Activated CD8-positive, alpha-beta memory T cell treated with anti-CD3 and anti-CD28 coated beads, Interleukin-2, amount 10 ng/mL, durations not matched to agents 7 days and 5 days (primary cell): ENCODE results near the gene RERE. TPM values are rescaled to one million over a fixed set of nuclear protein-coding genes. Genes with fewer than 3 reads are reported as not detected.
"Not testable (repeated sequence)": the region's sequence is repeated elsewhere in the genome, so short reads cannot be mapped to it uniquely, and the experiment has no call there.

Source experiments
- ATAC-seq: fragments of 150-1000 bp; cut with Tn5 transposase; one replicate; pipeline ENCODE4 v1.10.0; 2021; ENCODE audit warnings: moderate library complexity
- CTCF ChIA-PET: fragments of 350-600 bp; sonication (Branson Sonifier 250); formaldehyde crosslinking; loops from one replicate; lab custom pipeline; 2021; ENCODE audit warnings: antibody characterized with exemption; lab: Charles Lee
- DNase-seq: peaks from one replicate; pipeline ENCODE4 v3.0.0-alpha.2; 2020
- H3K27ac Mint-ChIP-seq: one replicate; pipeline ENCODE4 v1.8.0; 2021; ENCODE audit warnings: mild to moderate bottlenecking, mixed read lengths
- H3K27me3 Mint-ChIP-seq: one replicate; pipeline ENCODE4 v1.8.0; 2021; ENCODE audit warnings: mixed read lengths
- H3K36me3 Mint-ChIP-seq: one replicate; pipeline ENCODE4 v1.8.0; 2021; ENCODE audit warnings: mild to moderate bottlenecking, mixed read lengths
- H3K4me1 Mint-ChIP-seq: one replicate; pipeline ENCODE4 v1.8.0; 2021; ENCODE audit warnings: mixed read lengths
- H3K4me3 Mint-ChIP-seq: one replicate; pipeline ENCODE4 v1.8.0; 2021; ENCODE audit warnings: mild to moderate bottlenecking, moderate library complexity, mixed read lengths
- H3K9me3 Mint-ChIP-seq: one replicate; pipeline ENCODE4 v1.8.0; 2022; ENCODE audit warnings: low read depth, mixed read lengths
- total RNA-seq, 2 experiments: library from RNA; stranded (reverse); gene quantifications; one replicate each; pipeline ENCODE4 v1.2.3, GENCODE V29; 2021

RERE gene
- total RNA-seq, 2 experiments from 2014 or later, result 38.3 TPM

- ATAC-seq (no peak), DNase-seq (no peak)
- H3K9me3 Mint-ChIP-seq, result no peaks in the 10 kb centered on the region
- H3K36me3 Mint-ChIP-seq, result peaks cover 10% of the 10 kb centered on the region
- H3K27me3 Mint-ChIP-seq, result no peaks in the 10 kb centered on the region
- H3K4me1 Mint-ChIP-seq, result peaks cover 15% of the 10 kb centered on the region
- CTCF ChIA-PET, result interaction anchor here (0.7 to 1.0 kb wide), 2 partner anchors 245 to 371 kb away, joined by 3 to 4 read pairs; no protein-coding TSS in a partner anchor
- no peak overlapping the region for H3K4me3 Mint-ChIP-seq
- H3K27ac Mint-ChIP-seq, result no peak overlapping the region
These were observed 311.0 kb downstream of the RERE start for GRCh38 chr1:8506456-8506855.

GRCh38 chr1:8503842-8504241, 313.6 kb downstream of the RERE start:
- Mint-ChIP-seq H3K36me3 (peaks cover 13% of the 10 kb centered on the region), H3K27me3 (no peaks in the 10 kb centered on the region), H3K4me3 (no peak overlapping the region), H3K27ac (no peak overlapping the region), H3K9me3 (no peaks in the 10 kb centered on the region), H3K4me1 (no peaks in the 10 kb centered on the region)
- DNase-seq (no peak), ATAC-seq (no peak)
- CTCF ChIA-PET, result no interaction called here

- DNase-seq, H3K9me3 Mint-ChIP-seq, H3K4me3 Mint-ChIP-seq, ATAC-seq, H3K36me3 Mint-ChIP-seq, H3K4me1 Mint-ChIP-seq, H3K27ac Mint-ChIP-seq, H3K27me3 Mint-ChIP-seq, CTCF ChIA-PET: not testable (repeated sequence)
These were observed 314.5 kb downstream of the RERE start for GRCh38 chr1:8502949-8503348.

- Mint-ChIP-seq H3K4me1 (peaks cover 16% of the 10 kb centered on the region), H3K9me3 (no peaks in the 10 kb centered on the region), H3K36me3 (peaks cover 33% of the 10 kb centered on the region), H3K27ac (no peak overlapping the region), H3K4me3 (no peak overlapping the region), H3K27me3 (no peaks in the 10 kb centered on the region)
- no peak for DNase-seq
- CTCF ChIA-PET, result no interaction called here
- ATAC-seq, result no peak
These were observed 320.1 kb downstream of the RERE start for GRCh38 chr1:8497210-8497819.

- ATAC-seq (peak; percentile 43), DNase-seq (no peak)
- peaks cover 34% of the 10 kb centered on the region for H3K36me3 Mint-ChIP-seq
These were observed 321.0 kb downstream of the RERE start for GRCh38 chr1:8496473-8496872.

GRCh38 chr1:8495928-8496401, 321.5 kb downstream of the RERE start:
- Mint-ChIP-seq H3K4me1 (peaks cover 16% of the 10 kb centered on the region), H3K27me3 (no peaks in the 10 kb centered on the region), H3K9me3 (no peaks in the 10 kb centered on the region), H3K27ac (peak overlapping the region; percentile 63), H3K36me3 (peaks cover 34% of the 10 kb centered on the region), H3K4me3 (no peak overlapping the region)
- ATAC-seq, result peak; percentile 85
- peak; percentile 48 for DNase-seq
- CTCF ChIA-PET, result interaction anchor here (0.6 to 0.7 kb wide), 2 partner anchors 205 to 553 kb away, joined by 3 read pairs; no protein-coding TSS in a partner anchor

More at GRCh38 chr1:8496473-8496872, 321.0 kb downstream of the RERE start:
- CTCF ChIA-PET, result interaction anchor here (0.6 to 0.7 kb wide), 2 partner anchors 205 to 553 kb away, joined by 3 read pairs; no protein-coding TSS in a partner anchor
- no peaks in the 10 kb centered on the region for H3K27me3 Mint-ChIP-seq
- H3K27ac Mint-ChIP-seq, result peak overlapping the region; percentile 63
- H3K4me1 Mint-ChIP-seq, result peaks cover 16% of the 10 kb centered on the region
- H3K4me3 Mint-ChIP-seq, result no peak overlapping the region
- H3K9me3 Mint-ChIP-seq, result no peaks in the 10 kb centered on the region

- CTCF ChIA-PET, result interaction anchor here (1.1 to 1.7 kb wide), 2 partner anchors 12 to 479 kb away, joined by 3 to 5 read pairs; no protein-coding TSS in a partner anchor
- Mint-ChIP-seq H3K4me1 (peaks cover 16% of the 10 kb centered on the region), H3K27me3 (no peaks in the 10 kb centered on the region), H3K27ac (no peak overlapping the region), H3K4me3 (no peak overlapping the region), H3K36me3 (peaks cover 31% of the 10 kb centered on the region), H3K9me3 (no peaks in the 10 kb centered on the region)
- DNase-seq (no peak), ATAC-seq (no peak)
These were observed 322.8 kb downstream of the RERE start for GRCh38 chr1:8494681-8495080.

- no peak overlapping the region for H3K4me3 Mint-ChIP-seq
- H3K27ac Mint-ChIP-seq, result no peak overlapping the region
- DNase-seq (no peak), ATAC-seq (no peak)
- peaks cover 31% of the 10 kb centered on the region for H3K36me3 Mint-ChIP-seq
- no peaks in the 10 kb centered on the region for H3K27me3 Mint-ChIP-seq
- H3K4me1 Mint-ChIP-seq, result peaks cover 16% of the 10 kb centered on the region
- no peaks in the 10 kb centered on the region for H3K9me3 Mint-ChIP-seq
- CTCF ChIA-PET, result interaction anchor here (1.1 to 1.7 kb wide), 2 partner anchors 11 to 479 kb away, joined by 3 to 5 read pairs; no protein-coding TSS in a partner anchor
These were observed 323.4 kb downstream of the RERE start for GRCh38 chr1:8493916-8494540.

GRCh38 chr1:8487249-8487648, 330.2 kb downstream of the RERE start:
- DNase-seq (no peak), ATAC-seq (no peak)
- Mint-ChIP-seq H3K27ac (no peak overlapping the region), H3K9me3 (no peaks in the 10 kb centered on the region), H3K4me1 (no peaks in the 10 kb centered on the region), H3K36me3 (peaks cover 4% of the 10 kb centered on the region), H3K4me3 (no peak overlapping the region), H3K27me3 (no peaks in the 10 kb centered on the region)
- CTCF ChIA-PET, result interaction anchor here (0.7 kb wide), 1 partner anchor 174 kb away, joined by 3 read pairs; no protein-coding TSS in a partner anchor

GRCh38 chr1:8486047-8486446, 331.4 kb downstream of the RERE start:
- CTCF ChIA-PET, result no interaction called here
- H3K27me3 Mint-ChIP-seq, result no peaks in the 10 kb centered on the region
- ATAC-seq (no peak), DNase-seq (no peak)
- H3K36me3 Mint-ChIP-seq, result peaks cover 3% of the 10 kb centered on the region
- H3K27ac Mint-ChIP-seq, result no peak overlapping the region
- H3K9me3 Mint-ChIP-seq, result no peaks in the 10 kb centered on the region
- no peak overlapping the region for H3K4me3 Mint-ChIP-seq
- H3K4me1 Mint-ChIP-seq, result no peaks in the 10 kb centered on the region

GRCh38 chr1:8483586-8483985, 333.9 kb downstream of the RERE start:
- H3K36me3 Mint-ChIP-seq, result peaks cover 3% of the 10 kb centered on the region
- no peaks in the 10 kb centered on the region for H3K27me3 Mint-ChIP-seq
- no peak overlapping the region for H3K27ac Mint-ChIP-seq
- CTCF ChIA-PET, result interaction anchor here (1.5 to 1.6 kb wide), 2 partner anchors 10 to 17 kb away, joined by 3 to 5 read pairs; no protein-coding TSS in a partner anchor
- ATAC-seq (no peak), DNase-seq (no peak)
- no peaks in the 10 kb centered on the region for H3K4me1 Mint-ChIP-seq
- H3K9me3 Mint-ChIP-seq, result no peaks in the 10 kb centered on the region
- H3K4me3 Mint-ChIP-seq, result no peak overlapping the region

- ATAC-seq, result no peak
- Mint-ChIP-seq H3K4me1 (peaks cover 3% of the 10 kb centered on the region), H3K36me3 (peaks cover 3% of the 10 kb centered on the region), H3K27me3 (no peaks in the 10 kb centered on the region), H3K27ac (no peak overlapping the region), H3K9me3 (no peaks in the 10 kb centered on the region), H3K4me3 (no peak overlapping the region)
- CTCF ChIA-PET, result interaction anchor here (0.7 to 1.6 kb wide), 5 partner anchors 11 to 254 kb away, joined by 3 to 5 read pairs (median 3); no protein-coding TSS in a partner anchor
- DNase-seq, result no peak
These were observed 334.5 kb downstream of the RERE start for GRCh38 chr1:8482979-8483381.

- no peaks in the 10 kb centered on the region for H3K9me3 Mint-ChIP-seq
- H3K36me3 Mint-ChIP-seq, result peaks cover 4% of the 10 kb centered on the region
- DNase-seq (no peak), ATAC-seq (no peak)
- H3K27ac Mint-ChIP-seq, result no peak overlapping the region
- CTCF ChIA-PET, result no interaction called here
- no peaks in the 10 kb centered on the region for H3K27me3 Mint-ChIP-seq
- H3K4me3 Mint-ChIP-seq, result no peak overlapping the region
- peaks cover 13% of the 10 kb centered on the region for H3K4me1 Mint-ChIP-seq
These were observed 335.6 kb downstream of the RERE start for GRCh38 chr1:8481650-8482380.
